Measurements from ENCODE around the gene ARHGEF38.
A peak's percentile ranks its signal among the peaks of the same experiment; 100 is the strongest.
"Not testable (repeated sequence)": the region's sequence is repeated elsewhere in the genome, so short reads cannot be mapped to it uniquely, and the experiment has no call there.

The ARHGEF38 gene

GRCh38 chr4:105710012-105710600 is 157.7 kb downstream of the ARHGEF38 start:
- DNase-seq: no peak

GRCh38 chr4:105710678-105711077 is 158.3 kb downstream of the ARHGEF38 start:
- DNase-seq: peak in 1 of 51 donors; percentile 3

- no peak for DNase-seq
These were observed 160.3 kb downstream of the ARHGEF38 start for GRCh38 chr4:105712766-105713165.

- DNase-seq: no peak
These were observed 161.7 kb downstream of the ARHGEF38 start for GRCh38 chr4:105714071-105714521.

- no peak for DNase-seq
These were observed 162.5 kb downstream of the ARHGEF38 start for GRCh38 chr4:105714932-105715331.

- peak in 1 of 51 donors; percentile 16 for DNase-seq
These were observed 163.4 kb downstream of the ARHGEF38 start for GRCh38 chr4:105715692-105716278.

- DNase-seq: no peak
These were observed 166.8 kb downstream of the ARHGEF38 start for GRCh38 chr4:105719204-105719603.

GRCh38 chr4:105725623-105726022 is 173.2 kb downstream of the ARHGEF38 start:
- DNase-seq: no peak

GRCh38 chr4:105729895-105730294 is 177.5 kb downstream of the ARHGEF38 start:
- not testable (repeated sequence) for DNase-seq
